Dermis microvascular lymphatic vessel endothelial cell (primary cell): Measurements from ENCODE around the gene AKR1B15. TPM values are rescaled to one million over a fixed set of nuclear protein-coding genes. Genes with fewer than 3 reads are reported as not detected.
"Not testable (repeated sequence)": the region's sequence is repeated elsewhere in the genome, so short reads cannot be mapped to it uniquely, and the experiment has no call there.

Experiments used
- DNase-seq, 2 donors: peaks; one replicate each; pipeline versions ENCODE4 v3.0.0 to v3.0.0-alpha.2; 2010; ENCODE audit warnings: low read depth in 2 of 2
- total RNA-seq: library from RNA; depleted of rRNA; stranded (reverse); fragments of >200 nt; gene quantifications from 2 replicates; pipeline ENCODE4 v1.2.1, GENCODE V29; 2014

AKR1B15 gene
- total RNA-seq, 1 donor from 2014 or later = not detected

GRCh38 chr7:134561616-134562015, 12.7 kb downstream of the AKR1B15 start:
- not testable (repeated sequence) for DNase-seq

- DNase-seq = peak in 1 of 2 donors; percentile 1
Measured at GRCh38 chr7:134562136-134562535, 13.2 kb downstream of the AKR1B15 start.

- not testable (repeated sequence) for DNase-seq
Measured at GRCh38 chr7:134563398-134563749, 14.5 kb downstream of the AKR1B15 start.

GRCh38 chr7:134565643-134566136, 16.8 kb downstream of the AKR1B15 start:
- DNase-seq = no peak

- DNase-seq = no peak
Measured at GRCh38 chr7:134567368-134567767, 18.5 kb downstream of the AKR1B15 start.

GRCh38 chr7:134569962-134570361, 21.1 kb downstream of the AKR1B15 start:
- DNase-seq = not testable (repeated sequence)

- no peak for DNase-seq
Measured at GRCh38 chr7:134571101-134571500, 22.2 kb downstream of the AKR1B15 start.

- DNase-seq = no peak
Measured at GRCh38 chr7:134571746-134572461, 23.0 kb downstream of the AKR1B15 start.

GRCh38 chr7:134574322-134574721, 25.4 kb downstream of the AKR1B15 start:
- DNase-seq = no peak

- no peak for DNase-seq
Measured at GRCh38 chr7:134584290-134584689, 35.4 kb downstream of the AKR1B15 start.

- no peak for DNase-seq
Measured at GRCh38 chr7:134585897-134586296, 37.0 kb downstream of the AKR1B15 start.

- no peak for DNase-seq
Measured at GRCh38 chr7:134587750-134588149, 38.8 kb downstream of the AKR1B15 start.

GRCh38 chr7:134589491-134589941, 40.6 kb downstream of the AKR1B15 start:
- no peak for DNase-seq

- peak; percentile 86 to 92 for DNase-seq
Measured at GRCh38 chr7:134593530-134594392, 44.9 kb downstream of the AKR1B15 start.

- DNase-seq = no peak
Measured at GRCh38 chr7:134594877-134595276, 46.0 kb downstream of the AKR1B15 start.

- DNase-seq = no peak
Measured at GRCh38 chr7:134599371-134599770, 50.5 kb downstream of the AKR1B15 start.

GRCh38 chr7:134601459-134601858, 52.5 kb downstream of the AKR1B15 start:
- no peak for DNase-seq

- no peak for DNase-seq
Measured at GRCh38 chr7:134602881-134603451, 54.1 kb downstream of the AKR1B15 start.

GRCh38 chr7:134605978-134606923, 57.3 kb downstream of the AKR1B15 start:
- DNase-seq = peak; percentile 47 to 78

- DNase-seq = no peak
Measured at GRCh38 chr7:134611611-134612151, 62.8 kb downstream of the AKR1B15 start.

- DNase-seq = no peak
Measured at GRCh38 chr7:134612197-134612596, 63.3 kb downstream of the AKR1B15 start.
